Measurements from ENCODE around the gene PRUNE1.
A peak's percentile ranks its signal among the peaks of the same experiment; 100 is the strongest.

PRUNE1 gene

DNA sequence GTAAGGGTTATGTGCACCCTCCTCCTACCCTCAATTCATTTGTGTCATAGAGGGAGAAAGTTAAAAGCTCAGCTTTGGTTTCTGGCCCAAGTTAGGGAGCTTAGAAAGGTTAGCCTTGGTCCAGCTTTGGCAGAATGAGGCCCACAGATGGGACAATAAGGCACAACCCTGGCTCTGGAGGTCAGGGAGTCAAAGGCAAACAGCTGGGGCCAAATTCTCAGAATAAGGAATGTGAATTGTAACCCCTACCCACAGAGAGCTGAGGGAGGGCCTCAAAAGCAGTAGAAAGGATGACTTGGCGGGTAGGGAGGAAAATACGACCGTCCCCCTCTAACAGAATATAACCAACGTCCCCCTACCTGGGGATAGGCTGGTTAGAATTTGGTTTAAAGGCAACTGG lies 42.6 kb upstream of the PRUNE1 start:
- no peak for TF ChIP-seq CTCF (IDR thresholded peaks at IDR 0.05; ENCODE audit: unreplicated experiment in 3 of 3)
- H3K4me1 Mint-ChIP-seq, result peaks cover 7% of the 10 kb centered on the region
- no peaks in the 10 kb centered on the region for H3K27me3 Mint-ChIP-seq (ENCODE audit: low read depth)
- H3K27ac Mint-ChIP-seq, result peak overlapping the region in 1 of 3 experiments; percentile 25
- peaks cover 79% of the 10 kb centered on the region for H3K36me3 Mint-ChIP-seq (ENCODE audit: low read depth)
- no peaks in the 10 kb centered on the region for H3K9me3 Mint-ChIP-seq
- no peak overlapping the region for H3K4me3 Mint-ChIP-seq

DNA sequence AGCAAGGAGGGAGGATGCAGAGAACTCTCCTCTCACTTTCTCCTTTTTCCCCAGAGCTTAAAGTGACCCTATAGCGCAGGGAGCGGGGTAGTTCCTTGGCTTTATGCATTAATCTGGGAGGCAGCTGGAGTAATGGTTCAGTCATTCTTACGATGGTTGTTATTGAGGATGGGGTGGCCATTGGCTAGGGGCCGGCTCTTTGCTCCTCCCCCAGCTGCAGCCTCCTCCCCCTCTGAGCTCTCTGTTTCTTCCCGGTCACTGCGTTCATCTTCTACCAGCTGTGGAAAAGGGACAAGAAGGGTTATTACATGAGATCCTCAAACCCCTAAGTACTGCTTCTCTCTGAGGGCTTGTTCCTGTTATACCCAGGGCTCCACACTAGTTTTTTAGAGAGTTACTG lies 42.2 kb upstream of the PRUNE1 start:
- TF ChIP-seq CTCF (IDR thresholded peaks at IDR 0.05; ENCODE audit: unreplicated experiment in 3 of 3), result no peak
- peaks cover 11% of the 10 kb centered on the region for H3K4me1 Mint-ChIP-seq
- H3K36me3 Mint-ChIP-seq (ENCODE audit: low read depth), result peaks cover 75% of the 10 kb centered on the region
- H3K27me3 Mint-ChIP-seq (ENCODE audit: low read depth), result no peaks in the 10 kb centered on the region
- H3K27ac Mint-ChIP-seq, result no peak overlapping the region
- H3K9me3 Mint-ChIP-seq, result no peaks in the 10 kb centered on the region
- no peak overlapping the region for H3K4me3 Mint-ChIP-seq

DNA sequence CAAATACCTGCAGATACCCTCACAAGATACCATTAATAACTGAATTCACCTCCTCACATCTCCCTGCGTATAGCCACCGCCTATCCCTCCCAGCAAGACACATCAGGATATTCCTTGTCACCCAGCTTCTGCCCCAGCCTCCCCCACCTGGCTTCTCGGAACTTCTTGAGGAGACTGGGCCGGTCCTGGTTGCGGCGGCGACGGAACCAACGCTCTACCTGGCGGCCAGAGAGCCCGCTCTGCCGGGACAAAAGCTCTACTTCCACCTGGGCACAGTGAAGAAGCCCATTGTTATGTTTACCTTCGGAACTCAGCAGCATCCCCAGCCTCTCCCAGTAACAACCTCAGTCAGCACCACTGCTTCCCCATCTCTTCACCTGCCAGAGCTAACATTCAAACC lies 40.3 kb upstream of the PRUNE1 start:
- Mint-ChIP-seq H3K36me3 (ENCODE audit: low read depth) (peaks cover 58% of the 10 kb centered on the region), H3K27ac (peak overlapping the region; percentile 35 to 54 (median 45)), H3K4me1 (peaks cover 30% of the 10 kb centered on the region), H3K9me3 (no peaks in the 10 kb centered on the region), H3K27me3 (ENCODE audit: low read depth) (no peaks in the 10 kb centered on the region), H3K4me3 (no peak overlapping the region)
- TF ChIP-seq CTCF (IDR thresholded peaks at IDR 0.05; ENCODE audit: unreplicated experiment in 3 of 3), result no peak

DNA sequence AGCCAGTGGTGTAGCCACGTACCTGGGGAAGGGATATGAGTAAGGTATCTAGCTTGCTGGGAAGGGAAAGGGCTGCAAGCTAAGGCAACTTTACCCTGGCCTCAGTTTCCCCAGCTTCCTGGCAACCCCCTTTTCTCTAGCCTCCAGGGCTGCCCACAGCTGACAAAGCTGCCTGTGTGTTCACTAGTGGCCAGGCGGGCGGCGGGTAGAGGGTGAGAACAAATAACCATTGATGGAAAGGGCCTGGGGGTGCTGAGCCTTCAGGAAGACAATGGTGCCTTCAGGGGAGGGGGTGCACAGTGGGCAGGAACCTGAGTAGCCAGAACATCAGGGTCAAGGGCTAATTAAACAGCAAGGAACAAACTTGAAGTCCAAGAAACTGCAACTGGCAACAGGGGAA lies 39.8 kb upstream of the PRUNE1 start:
- peaks cover 35% of the 10 kb centered on the region for H3K4me1 Mint-ChIP-seq
- no peak overlapping the region for H3K4me3 Mint-ChIP-seq
- H3K9me3 Mint-ChIP-seq, result no peaks in the 10 kb centered on the region

DNA sequence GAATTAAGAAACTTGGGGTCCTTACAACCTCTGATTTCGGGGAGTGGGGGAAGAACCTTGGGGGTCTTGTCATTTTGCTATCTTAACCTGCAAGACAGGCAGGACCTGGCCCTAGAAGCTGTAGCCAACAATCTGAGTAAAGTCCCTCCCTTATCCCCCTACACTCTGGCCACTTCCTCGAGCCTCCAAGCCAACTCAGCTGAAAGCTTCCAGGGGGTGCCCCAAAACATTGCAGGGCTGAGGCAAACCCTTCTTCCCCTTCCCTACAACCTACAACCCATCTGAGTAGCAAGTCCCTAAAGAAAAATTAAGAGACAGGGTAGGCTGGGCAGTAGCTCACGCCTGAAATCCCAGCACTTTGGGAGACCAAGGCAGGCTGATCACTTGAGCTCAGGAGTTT lies 38.6 kb upstream of the PRUNE1 start:
- no peak for TF ChIP-seq CTCF (IDR thresholded peaks at IDR 0.05; ENCODE audit: unreplicated experiment in 3 of 3)
- Mint-ChIP-seq H3K4me3 (no peak overlapping the region), H3K9me3 (no peaks in the 10 kb centered on the region), H3K27ac (peak overlapping the region in 1 of 3 experiments; percentile 57), H3K27me3 (ENCODE audit: low read depth) (no peaks in the 10 kb centered on the region), H3K36me3 (ENCODE audit: low read depth) (peaks cover 41% of the 10 kb centered on the region), H3K4me1 (peaks cover 36% of the 10 kb centered on the region)

More for the DNA sequence above, 39.8 kb upstream of the PRUNE1 start:
- no peak for TF ChIP-seq CTCF (IDR thresholded peaks at IDR 0.05; ENCODE audit: unreplicated experiment in 3 of 3)
- Mint-ChIP-seq H3K36me3 (ENCODE audit: low read depth) (peaks cover 52% of the 10 kb centered on the region), H3K27me3 (ENCODE audit: low read depth) (no peaks in the 10 kb centered on the region), H3K27ac (peak overlapping the region in 1 of 3 experiments; percentile 62)

DNA sequence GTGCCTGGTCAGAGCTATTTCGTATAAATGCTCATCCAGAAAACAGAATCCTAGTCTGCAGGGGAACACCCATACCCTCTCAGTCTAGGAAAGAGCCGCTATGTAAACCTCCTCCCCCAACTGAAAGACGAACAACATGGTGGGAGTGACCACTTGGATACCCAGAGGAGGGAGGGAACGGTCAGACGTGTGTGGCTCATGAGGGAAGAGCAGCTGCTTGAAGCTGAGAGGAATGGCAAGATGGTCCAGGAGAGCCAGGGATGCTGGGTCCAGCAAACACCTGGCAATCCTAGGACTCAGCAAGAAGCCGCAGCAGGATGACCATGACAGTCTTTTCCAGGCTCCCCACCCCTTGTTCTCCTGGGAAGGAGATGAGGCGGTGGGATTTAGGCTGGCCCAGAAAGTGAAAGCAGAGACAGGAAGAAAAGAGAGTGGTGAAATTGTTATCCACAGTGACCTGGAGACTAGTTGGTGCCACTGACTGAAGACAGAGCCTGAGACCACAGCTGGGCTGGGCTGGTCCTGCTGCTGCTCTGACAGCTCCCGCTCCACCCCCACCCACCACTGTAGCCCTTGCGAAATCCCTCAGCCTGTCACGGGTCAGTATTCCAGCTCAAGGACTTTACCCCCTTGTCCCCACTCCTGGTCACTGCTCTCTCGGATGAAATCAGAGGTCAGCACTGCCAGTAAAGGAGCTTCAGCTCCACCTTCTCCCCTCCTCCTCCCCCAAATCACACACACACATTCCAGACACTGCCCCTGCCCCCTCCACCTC lies 37.3 kb upstream of the PRUNE1 start:
- Mint-ChIP-seq H3K27me3 (ENCODE audit: low read depth) (no peaks in the 10 kb centered on the region), H3K36me3 (ENCODE audit: low read depth) (peaks cover 30% of the 10 kb centered on the region), H3K4me3 (peak overlapping the region; percentile 88 to 90 (median 90)), H3K9me3 (no peaks in the 10 kb centered on the region), H3K4me1 (peaks cover 36% of the 10 kb centered on the region), H3K27ac (peak overlapping the region; percentile 88 to 93 (median 92))
- no peak for TF ChIP-seq CTCF (IDR thresholded peaks at IDR 0.05; ENCODE audit: unreplicated experiment in 3 of 3)

All from nephron (organoid).